ENCODE measurements around the gene ZNF93.
"Not testable (repeated sequence)": the region's sequence is repeated elsewhere in the genome, so short reads cannot be mapped to it uniquely, and the experiment has no call there.

Gene ZNF93

DNA sequence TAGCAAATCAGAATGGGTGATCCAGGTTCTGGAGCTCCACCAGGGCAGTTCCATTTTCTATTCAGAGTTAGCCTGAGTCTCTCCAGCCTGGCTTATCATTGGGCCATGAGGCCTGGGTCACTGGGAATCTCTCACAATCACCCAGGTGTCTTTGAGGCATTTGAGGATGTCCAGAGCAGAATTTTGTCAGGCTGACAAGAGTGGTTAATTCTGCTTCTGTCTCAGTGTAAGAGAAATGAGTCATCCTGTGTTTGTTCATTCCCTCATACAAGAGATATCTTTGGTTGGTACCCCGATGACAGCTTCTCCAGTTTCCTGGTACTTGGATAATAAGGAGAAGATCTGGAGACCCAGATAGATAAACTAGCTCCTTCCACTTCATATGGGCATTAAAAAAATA is 10.4 kb downstream of the ZNF93 start:
- no peak overlapping the region for H3K4me3 ChIP-seq (ENCODE audit: low read depth, low read length)
- TF ChIP-seq, protein P1, sequence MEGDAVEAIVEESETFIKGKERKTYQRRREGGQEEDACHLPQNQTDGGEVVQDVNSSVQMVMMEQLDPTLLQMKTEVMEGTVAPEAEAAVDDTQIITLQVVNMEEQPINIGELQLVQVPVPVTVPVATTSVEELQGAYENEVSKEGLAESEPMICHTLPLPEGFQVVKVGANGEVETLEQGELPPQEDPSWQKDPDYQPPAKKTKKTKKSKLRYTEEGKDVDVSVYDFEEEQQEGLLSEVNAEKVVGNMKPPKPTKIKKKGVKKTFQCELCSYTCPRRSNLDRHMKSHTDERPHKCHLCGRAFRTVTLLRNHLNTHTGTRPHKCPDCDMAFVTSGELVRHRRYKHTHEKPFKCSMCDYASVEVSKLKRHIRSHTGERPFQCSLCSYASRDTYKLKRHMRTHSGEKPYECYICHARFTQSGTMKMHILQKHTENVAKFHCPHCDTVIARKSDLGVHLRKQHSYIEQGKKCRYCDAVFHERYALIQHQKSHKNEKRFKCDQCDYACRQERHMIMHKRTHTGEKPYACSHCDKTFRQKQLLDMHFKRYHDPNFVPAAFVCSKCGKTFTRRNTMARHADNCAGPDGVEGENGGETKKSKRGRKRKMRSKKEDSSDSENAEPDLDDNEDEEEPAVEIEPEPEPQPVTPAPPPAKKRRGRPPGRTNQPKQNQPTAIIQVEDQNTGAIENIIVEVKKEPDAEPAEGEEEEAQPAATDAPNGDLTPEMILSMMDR (IDR thresholded peaks at IDR 0.05; ENCODE audit: low read depth, low read length), result no peak

DNA sequence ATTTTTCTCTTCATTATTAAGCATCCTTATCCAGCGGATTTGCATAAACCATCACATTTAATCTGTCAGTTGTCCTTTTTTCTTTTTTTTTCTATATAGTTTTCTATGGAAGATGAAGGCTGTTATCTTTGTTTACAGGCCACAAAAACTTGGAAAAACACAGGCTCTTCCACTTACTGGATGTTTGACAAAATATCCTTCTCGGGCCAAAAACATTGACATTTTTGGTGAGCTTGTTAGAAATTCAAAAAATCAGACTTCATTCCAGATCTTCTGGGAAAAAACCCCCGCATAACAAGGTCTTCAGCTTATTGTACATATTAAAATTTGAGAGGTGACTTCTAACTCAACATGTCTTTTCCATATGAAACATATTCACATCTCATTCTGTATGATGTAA is 13.8 kb downstream of the ZNF93 start:
- TF ChIP-seq, protein P1 (IDR thresholded peaks at IDR 0.05; ENCODE audit: low read depth, low read length), result no peak

DNA sequence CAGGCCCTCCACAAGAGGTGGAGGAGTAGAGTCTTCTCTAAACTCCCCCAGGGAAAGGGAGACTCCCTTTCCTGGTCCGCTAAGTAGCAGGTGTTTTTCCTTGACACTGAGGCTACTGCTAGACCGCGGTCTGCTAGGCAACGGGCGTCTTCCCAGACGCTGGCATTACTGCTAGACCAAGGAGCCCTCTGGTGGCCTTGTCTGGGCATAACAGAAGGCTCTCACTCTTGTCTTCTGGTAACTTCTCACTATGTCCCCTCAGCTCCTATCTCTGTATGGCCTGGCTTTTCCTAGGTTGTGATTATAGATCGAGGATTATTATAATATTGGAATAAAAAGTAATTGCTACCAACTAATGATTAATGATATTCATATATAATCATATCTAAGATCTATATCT is 29.7 kb downstream of the ZNF93 start:
- H3K4me3 ChIP-seq (ENCODE audit: low read depth, low read length), result not testable (repeated sequence)

More for the DNA sequence above, 13.8 kb downstream of the ZNF93 start:
- no peak overlapping the region for H3K4me3 ChIP-seq (ENCODE audit: low read depth, low read length)

DNA sequence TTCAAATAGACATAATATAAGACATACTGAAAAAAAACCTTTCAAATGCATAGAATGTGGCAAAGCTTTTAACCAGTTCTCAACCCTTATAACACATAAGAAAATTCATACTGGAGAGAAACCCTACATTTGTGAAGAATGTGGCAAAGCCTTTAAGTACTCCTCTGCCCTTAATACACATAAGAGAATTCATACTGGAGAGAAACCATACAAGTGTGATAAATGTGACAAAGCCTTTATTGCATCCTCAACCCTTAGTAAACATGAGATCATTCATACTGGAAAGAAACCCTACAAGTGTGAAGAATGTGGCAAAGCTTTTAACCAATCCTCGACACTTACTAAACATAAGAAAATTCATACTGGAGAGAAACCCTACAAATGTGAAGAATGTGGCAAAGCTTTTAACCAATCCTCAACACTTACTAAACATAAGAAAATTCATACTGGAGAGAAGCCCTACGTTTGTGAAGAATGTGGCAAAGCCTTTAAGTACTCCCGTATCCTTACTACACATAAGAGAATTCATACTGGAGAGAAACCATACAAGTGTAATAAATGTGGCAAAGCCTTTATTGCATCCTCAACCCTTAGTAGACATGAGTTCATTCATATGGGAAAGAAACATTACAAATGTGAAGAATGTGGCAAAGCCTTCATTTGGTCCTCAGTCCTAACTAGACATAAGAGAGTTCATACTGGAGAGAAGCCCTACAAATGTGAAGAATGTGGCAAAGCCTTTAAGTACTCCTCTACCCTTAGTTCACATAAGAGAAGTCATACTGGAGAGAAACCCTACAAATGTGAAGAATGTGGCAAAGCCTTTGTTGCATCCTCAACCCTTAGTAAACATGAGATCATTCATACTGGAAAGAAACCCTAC is 32.9 kb downstream of the ZNF93 start:
- not testable (repeated sequence) for H3K4me3 ChIP-seq (ENCODE audit: low read depth, low read length)

DNA sequence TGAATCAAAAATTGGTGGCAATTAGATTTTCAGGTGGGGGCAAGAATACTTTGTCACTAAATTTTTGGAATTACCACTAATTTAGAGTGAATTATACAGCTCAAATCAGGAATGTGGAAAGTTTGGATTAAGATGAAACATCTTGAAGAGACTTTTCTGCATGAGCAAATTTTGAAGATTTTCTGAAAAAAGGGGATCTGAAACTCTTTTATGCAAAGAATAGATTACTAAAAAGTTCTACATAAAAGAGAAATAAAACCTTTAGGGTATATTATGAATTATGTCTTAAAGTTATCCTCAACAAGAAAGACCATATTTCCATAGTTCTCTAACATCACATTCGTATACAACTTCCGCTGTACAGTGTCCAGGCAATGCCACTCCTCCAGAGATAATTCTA is 36.7 kb downstream of the ZNF93 start:
- TF ChIP-seq, protein P1 (IDR thresholded peaks at IDR 0.05; ENCODE audit: low read depth, low read length), result no peak
- no peak overlapping the region for H3K4me3 ChIP-seq (ENCODE audit: low read depth, low read length)

DNA sequence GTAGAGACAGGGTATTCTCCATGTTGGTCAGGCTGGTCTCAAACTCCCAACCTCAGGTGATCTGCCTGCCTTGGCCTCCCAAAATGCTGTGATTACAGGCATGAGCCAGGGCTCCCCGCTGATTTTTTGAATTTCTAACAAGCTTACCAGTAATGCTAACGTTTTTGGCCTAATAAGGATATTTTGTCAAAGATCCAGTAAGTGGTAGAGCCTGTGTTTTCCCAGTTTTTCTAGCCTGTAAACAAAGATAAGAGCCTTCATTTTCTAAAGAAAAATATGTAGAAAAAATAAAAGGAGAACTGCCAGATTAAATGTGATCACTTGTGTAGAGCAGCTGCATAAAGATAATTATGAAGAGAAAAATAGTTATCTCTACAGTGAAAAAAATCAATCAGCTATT is 37.7 kb downstream of the ZNF93 start:
- no peak overlapping the region for H3K4me3 ChIP-seq (ENCODE audit: low read depth, low read length)
- TF ChIP-seq, protein P1 (IDR thresholded peaks at IDR 0.05; ENCODE audit: low read depth, low read length), result no peak

DNA sequence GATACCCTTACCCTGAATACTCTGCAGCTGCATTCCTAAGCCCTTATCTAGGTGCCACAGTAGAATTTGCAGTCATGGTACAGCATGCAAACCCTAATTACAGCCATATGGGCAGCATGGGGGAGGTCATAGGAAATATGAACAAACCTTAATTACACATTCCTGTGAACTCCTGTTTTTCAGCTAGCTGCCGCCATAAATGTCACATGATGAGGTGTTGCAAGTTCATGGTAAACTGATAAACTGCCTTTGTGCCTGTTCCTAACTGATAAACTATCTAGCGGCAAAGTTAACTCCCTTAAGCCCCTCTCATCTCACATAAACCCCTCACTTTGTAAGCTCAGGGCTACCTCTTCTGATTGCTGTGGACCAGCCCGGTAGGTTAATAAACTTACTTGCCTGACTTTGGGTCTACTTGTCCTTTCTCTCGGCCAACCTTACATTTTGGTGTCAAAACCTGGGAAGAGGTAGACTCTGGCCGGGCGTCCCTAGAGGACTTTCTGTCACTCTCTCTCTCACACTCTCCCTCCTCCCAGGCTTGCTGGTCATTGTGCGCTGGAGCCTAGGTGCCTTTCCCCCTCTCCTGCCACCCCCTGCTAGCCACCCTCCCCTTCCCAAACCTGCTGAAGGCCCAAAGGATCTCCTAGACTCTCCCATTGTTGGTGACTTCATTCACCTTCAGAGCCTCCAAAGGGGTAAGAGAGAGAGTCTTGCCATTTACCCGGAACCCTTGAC is 43.3 kb downstream of the ZNF93 start:
- TF ChIP-seq, protein P1 (IDR thresholded peaks at IDR 0.05; ENCODE audit: low read depth, low read length), result no peak
- H3K4me3 ChIP-seq (ENCODE audit: low read depth, low read length), result no peak overlapping the region

DNA sequence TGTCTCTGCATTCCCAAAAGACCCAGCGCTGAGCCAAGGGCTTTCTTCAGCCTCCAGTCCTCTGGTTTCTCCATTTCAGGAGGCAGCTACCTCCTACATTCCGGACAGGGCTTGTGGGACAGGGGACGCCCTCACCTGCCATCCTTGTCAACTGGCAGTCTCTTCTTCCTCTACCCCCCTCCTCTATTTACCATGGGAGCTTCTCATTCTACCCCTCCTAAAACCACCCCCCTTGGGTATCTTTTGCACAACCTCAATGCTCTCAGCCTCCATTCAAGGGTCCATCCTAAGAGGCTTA is 43.8 kb downstream of the ZNF93 start:
- no peak overlapping the region for H3K4me3 ChIP-seq (ENCODE audit: low read depth, low read length)
- TF ChIP-seq, protein P1 (IDR thresholded peaks at IDR 0.05; ENCODE audit: low read depth, low read length), result no peak

Measured in WI38 (cell line).